Amniotic epithelial cell (primary cell): Measurements from ENCODE around the gene CDH11.

ENCODE experiments used
- DNase-seq: peaks from one replicate; pipeline ENCODE4 v3.0.0-alpha.2; 2010; ENCODE audit warnings: low read depth

CDH11 gene

DNA sequence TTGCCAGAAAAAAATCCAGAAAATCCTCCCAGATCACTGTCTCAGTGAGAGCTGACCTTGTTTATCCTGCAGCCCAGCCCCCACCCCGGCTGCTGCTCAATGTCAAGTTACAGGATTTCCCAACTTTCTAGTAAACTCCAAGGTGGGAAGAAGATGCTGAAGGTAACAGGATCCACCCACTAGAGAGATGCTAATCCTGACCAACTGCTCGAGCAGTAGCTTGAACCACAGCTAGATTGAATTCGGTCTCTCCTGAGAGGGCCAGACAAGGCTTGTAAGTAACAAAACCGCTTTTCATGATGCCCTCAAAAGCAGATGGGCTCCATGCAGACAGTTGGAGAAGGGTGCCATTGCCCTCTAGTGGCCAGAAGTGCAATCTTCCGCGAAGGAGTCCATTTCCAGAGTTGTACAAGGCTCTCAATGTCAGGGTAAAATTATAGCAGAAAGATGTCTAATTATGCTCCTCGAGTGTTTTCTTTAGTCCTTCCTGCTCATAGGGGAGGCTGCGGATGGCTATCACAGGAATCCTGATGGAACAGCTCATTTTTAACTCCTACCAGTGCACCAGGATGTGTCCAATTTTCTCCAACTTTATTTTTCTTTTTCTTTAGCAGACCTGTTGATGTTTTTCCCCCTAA lies 3.9 kb downstream of the CDH11 start:
- DNase-seq, result peak; percentile 85

DNA sequence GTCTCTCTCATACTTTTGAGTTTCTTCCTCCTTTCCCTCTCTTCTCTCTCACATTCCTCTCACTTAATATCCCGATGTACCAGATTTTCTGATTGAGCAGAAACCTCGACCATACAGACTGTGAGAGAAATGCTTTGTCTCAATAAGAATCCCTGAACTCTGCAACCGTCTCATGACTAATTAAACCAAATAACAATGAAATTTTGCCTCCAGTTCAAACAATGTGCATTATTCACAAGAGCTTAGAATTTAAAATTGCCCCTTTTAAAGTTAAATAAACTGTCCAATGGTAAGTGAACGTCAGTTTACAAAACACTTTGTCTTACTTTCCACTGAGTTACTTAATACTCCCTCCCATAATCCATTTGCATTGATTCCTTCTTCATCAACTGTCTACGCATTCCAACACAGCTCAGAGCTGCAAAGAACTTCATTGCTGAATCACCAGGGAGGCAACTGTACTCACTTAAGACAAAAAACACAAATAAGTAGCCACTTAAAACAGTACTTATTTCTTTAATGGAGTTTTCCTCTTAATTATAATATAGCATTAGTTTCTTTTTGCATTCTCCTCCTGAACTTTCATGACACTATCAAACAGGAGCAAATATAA lies 4.9 kb downstream of the CDH11 start:
- peak; percentile 35 for DNase-seq

DNA sequence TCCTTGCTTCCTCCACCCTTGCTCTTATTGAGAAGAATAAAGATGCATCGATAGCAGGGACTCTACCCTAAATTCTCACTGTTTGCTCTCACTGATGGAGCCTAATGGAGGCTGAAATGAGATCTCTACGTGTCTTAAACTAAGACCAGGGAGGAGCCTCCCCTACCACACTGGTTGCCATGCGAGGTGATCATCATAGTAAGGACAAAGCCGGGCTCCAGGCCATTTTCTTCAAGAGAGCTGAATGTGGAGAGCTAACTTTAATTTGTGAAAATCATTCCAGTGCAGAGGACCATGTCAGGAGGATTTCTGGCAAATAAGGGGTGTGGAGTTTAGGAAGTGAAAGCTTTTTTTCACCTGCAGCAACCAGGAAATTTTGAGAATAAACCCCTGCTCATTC lies 5.6 kb downstream of the CDH11 start:
- no peak for DNase-seq

DNA sequence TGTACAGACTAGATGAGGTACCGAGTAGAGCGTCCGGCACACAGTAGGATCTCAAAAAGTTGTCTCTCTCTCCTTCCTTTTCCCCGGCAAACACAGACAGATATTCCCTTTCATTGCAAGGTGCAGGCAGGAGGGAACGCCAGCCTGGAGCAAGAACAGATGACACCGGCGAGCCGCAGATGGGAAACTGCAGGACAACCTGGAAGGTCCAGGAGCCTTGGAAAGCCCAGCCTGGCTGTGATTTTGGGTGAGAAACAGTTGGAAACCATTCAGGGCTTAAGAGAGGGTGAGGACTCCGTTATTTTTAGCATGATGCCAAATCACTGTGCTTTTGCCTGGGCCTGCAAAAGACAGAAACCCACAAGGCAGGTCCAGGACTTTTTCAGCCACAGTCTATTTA lies 7.3 kb downstream of the CDH11 start:
- DNase-seq, result no peak

DNA sequence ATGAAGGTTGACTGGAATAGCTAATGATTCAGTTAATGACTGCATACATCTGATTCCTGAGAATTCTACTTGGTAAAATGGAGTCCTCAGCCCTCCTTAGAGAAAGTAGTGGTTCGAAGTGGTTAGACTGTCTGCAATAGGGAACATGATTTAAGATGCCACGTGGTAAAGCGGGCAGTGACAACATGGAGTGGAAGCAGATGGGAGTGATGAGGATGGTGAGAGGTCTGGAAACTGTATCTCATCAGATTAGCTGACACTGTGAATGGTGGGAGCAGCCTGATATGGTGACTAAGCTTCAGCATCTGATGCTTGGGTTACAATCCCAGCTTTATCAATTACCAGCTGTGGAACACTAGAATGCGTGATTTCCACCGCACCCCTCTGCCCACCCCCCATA lies 8.4 kb downstream of the CDH11 start:
- peak; percentile 47 for DNase-seq

DNA sequence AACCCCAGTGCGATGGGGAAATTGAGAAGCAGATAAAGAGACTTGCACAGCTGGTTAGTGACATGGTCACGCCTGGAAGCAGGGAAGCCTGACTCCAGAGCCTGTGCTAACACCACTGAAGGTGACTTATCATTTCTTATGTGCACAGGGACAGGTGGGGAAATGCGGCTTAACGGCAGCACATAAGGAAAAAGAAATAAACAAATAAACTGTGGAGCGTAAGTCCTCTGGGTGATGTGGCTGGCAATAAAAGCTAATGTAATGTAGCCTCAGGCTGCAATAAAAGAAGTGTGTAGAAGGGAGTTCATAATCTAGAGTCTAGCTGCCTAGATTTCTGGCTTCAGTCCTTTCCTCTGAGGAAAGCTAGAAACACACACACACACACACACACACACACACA lies 10.6 kb downstream of the CDH11 start:
- no peak for DNase-seq

DNA sequence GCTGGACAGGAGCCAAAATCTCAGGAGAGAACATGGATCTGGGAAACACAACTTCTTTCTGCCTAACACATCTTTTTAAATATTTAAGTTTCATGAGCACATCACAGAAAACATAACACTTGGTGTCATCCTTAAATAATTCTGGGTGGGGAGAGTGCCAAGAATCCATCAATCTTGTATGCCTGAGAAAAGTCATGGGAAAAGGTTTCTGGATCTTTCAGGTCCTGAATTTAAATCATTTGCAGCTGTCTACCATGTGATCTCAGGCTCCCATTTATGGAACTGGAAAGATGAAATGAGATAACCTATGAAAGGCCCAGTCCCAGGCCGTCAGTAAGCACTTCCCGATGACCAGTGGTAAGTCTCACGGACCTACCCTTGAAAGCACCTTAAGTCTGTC lies 15.1 kb downstream of the CDH11 start:
- DNase-seq, result peak; percentile 23

DNA sequence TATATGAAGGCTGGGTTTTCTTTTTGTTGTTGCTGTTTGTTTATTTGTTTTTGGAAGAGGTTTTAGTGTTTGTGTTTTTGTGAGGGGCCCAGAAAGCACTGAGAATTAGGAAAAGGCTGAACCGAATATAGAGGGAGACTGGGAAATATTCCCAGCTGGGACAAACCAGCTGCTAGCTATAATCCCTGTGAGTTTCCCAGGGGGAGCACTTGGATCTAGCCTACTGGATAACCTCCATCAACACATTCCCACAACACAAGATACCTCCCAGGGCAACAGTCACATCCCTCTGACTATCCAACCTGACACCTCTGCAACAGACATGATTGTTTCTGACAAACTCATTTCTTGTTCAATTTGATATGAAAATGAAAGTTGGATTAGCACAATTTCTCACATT lies 16.7 kb downstream of the CDH11 start:
- no peak for DNase-seq

DNA sequence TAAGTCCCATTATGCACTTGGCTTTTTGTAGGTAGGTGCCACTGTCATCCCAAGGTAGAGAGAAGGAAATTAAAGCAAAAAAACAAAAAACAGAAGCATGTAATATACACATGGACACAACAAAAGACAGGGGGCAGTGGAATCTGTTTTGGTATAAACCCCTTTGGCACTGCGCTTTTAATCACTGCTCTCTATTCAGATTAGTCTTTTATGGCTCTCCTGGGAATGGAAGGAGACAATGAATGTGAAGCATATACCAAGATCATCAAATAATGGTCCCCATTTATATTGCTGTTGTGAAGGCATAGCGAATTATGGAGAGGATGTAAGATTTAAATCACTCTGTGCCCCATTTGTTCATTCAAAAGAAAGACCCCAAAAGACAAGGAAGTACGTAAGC lies 17.4 kb downstream of the CDH11 start:
- no peak for DNase-seq

DNA sequence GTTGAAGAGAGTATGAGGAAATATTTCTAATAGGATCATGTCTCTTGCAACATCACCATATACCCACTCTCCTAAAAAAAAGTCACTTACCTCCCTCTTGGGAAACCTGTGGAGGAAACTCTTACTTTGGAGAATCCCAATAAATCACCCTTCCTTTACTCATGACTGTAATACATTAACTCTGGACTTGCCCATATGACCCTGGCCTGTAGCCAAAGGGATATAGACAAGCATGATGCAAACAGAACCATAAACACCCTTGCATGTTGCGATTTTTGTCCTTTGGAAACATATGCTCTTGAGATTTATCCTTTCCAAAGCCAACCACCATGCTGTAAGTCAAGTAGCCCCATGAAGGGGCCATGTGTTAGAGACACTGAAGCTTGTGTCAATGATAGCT lies 19.5 kb downstream of the CDH11 start:
- peak; percentile 30 for DNase-seq

DNA sequence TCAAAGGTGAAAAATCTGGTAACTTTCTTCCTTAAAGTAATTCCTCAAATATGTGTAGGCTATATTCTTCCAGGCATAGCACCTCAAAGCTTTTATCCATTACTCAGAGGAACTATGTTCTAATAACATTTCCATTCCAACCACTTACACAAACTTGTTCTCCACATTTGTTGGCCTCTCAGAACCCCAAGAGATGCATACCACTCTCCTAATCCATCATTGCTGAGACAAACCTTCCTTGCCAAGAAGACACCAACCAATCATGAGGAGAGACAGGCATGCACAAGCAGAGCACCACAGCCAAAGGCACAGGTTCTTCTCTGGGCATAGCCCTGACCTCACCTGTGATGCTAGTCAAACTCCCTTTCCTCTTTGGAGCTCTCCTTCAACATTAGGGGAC lies 20.9 kb downstream of the CDH11 start:
- DNase-seq, result no peak

DNA sequence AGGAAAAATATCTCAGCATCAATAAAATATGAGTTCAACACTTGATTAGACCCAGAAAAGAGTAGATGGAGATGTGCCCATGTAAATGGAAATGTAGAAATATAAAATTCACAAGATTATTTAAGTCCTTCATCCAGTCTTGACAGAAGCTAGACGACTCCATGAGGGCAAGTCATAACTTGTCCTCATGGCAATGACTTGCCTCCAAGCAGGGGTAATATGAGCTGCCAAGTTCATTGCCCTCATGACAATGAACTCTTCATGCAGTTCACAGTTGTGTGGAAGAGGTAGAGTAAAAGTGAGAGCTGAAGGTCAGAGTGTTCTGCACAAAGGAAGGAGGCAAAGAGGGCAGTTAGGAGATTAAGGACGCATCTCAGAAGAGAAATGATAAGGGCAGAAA lies 22.3 kb downstream of the CDH11 start:
- DNase-seq, result no peak

DNA sequence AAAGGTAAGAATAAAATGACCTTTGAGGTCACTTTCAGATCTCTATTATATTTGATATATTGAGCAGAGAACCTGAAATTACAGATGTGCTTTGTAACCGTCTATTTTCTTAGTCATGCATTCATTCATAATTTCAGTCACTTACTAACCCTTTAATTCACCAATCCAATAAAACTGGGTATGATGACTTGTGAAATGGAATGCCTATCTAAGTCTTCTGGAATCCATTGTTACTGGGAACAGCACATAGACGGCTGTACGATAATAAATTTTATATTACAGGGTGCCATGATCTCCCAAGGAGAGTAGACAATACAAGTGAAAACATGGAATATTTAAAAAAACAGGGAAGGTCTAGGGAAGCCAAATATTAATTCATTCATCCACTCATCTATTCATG lies 22.9 kb downstream of the CDH11 start:
- no peak for DNase-seq

DNA sequence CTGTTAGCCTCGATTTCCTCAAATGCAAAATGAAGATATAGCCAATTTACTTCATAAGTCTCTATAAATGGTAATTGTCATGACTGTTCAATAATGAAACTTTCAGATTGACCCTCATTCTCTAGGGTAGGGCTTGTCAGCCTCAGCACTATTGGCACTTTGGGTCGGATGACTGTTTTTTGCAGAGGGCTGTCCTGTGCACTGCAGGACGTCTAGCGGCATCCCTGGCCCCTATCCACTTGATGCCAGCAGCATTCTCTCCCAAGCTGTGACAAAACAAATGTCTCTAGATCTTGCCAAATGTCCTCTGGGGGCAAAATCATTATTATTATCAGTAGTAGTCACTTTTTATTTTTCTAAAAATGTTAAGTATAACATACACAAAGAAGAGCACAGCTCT lies 24.6 kb downstream of the CDH11 start:
- DNase-seq, result no peak

DNA sequence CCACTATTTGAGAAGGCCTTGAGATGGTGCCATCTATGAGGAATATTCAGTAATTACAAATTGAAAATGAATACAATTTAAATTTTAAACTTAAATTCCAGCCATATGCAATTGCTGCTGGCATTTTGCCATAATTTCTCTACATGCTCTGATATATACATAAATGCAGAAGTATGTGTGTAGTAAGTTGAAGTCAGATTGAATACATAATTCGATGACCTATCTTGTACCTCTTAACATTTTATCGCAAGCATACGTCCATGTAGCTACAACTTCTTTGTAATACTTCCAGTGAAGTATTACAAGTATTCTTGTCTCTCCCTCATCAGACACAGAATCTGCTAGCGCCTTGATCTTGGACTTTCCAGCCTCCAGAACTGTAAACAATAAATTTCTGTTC lies 26.0 kb downstream of the CDH11 start:
- no peak for DNase-seq

DNA sequence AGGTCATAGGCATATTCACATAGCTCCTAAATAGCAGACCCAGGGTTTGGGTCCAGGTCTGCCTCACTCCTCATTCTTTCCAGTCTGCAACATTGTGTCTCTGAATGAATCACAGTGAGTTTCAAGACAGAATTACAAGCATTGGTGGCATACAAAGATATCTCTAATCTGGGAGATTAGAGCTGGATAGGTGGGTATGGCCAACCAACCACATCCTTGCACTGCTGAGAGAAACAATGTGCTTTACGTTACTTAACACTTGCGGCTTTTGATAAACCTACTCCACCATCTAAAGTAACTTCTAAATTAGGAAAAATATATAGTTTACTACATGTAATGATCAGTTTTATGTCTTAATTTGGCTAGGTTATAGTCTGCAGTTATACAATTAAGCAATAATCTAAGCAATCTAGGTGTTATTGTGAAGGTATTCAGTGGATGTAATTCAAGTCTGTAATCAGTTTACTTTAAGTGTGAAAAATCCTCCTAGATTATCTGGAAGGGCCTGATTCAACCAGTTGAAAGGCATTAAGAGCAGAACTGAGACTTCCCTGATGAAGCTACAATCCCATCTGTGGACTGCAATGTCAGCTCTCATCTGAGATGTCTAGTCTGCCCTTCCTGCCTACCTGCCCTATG lies 26.7 kb downstream of the CDH11 start:
- DNase-seq, result no peak

DNA sequence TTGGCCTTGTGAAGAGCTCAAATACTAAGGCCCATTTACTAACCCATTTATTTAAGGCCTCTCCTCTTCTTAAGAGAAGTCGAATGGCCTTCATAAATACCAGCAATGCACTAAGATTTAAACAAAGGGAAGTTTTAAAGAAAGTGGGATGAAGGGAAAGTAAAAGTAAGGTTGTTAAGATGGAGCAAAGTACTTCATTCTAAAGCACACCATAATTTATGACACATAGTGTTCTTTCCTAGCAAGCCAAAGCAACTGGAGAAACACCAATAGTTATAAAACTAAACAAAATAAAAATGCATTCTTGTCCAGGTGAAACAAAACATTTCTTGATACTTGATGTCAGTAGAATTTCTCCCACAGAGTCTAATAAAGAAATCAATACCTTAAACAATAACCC lies 27.9 kb downstream of the CDH11 start:
- DNase-seq, result no peak

DNA sequence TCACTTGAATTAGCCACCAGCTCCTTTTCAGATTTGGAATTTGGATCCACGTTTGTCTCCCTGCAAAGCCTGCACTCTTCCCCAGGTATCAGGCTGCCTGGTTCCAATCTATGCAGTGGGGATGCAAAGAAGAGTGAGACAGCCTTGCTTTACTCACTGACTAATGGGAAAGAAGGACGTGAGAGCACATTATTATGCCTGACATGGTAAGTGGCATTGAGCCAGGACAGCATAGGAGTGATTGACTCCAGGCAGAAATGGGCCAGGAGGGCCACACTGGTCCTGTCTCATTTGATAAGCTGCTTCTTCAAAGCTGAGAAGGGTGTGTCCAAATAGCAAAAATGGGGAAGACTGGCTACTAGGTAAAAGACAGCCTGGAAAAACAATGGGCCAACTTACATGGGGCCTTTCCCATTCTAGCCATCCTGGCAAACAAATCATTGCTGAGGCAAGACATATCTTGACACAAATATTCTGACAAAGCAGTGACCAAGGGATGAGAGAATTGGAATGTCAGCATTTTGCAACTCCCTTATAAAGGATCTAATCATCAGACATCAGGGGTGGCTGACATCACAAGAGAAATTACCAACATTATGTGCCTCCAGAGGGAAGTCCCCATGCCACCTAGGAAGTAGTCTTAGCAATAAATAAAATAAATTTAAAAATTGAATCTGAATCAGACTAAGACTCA lies 38.6 kb downstream of the CDH11 start:
- peak; percentile 49 for DNase-seq

DNA sequence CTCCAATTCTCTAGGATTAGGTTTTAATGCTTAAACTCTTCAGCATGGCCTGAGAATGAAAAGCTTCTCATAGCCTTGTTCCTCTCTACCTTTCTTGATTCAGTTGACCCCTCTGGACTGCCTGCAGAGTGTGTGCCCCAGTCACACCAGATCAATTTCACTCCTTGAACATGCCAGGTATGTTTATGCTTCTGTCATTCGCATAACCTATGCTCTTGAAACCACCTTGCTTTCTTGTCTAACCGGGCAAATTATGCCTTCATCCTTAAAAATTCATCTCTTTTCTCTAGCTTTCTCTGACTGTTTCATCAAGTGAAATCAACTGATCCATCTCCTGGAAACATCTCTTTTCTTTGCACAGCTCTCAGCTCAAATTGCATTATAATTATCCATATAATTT lies 42.3 kb downstream of the CDH11 start:
- DNase-seq, result no peak

DNA sequence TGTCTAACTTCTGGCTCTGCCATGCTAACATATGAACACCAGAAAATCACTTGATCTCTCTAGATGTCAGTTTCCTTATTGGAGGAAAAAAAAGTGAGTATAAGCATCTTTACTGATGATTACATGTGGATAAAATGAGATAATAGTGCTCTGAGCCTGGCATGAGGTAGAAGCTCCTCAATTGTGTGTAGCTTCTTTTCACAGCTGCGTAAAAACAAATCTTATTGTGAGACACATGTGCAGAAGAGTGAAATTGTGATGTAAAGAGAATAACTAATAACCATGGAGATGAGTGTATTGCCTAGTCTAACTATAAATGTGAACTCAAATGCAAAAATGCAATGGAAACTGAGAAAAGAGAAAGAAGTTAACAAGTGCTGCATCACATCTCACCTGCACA lies 44.7 kb downstream of the CDH11 start:
- DNase-seq, result no peak

DNA sequence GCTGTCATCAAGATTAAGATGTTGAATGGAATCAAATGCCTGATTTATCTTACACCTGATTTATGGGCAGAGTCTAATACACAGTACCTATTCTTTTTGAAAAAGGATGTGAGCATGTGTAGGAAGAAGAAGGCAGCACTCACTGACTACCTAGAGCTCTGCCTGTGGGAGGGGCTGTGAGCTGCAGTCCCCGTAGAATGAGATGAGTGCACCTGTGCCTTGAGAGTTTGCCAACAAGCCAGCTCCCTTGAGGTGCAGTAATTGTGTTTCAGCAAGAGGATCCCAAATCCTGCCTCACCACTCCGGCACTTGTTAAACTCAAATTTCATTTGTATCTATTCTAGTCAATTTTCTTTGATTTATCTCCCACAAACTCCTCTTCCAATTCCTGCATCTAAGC lies 46.0 kb downstream of the CDH11 start:
- DNase-seq, result no peak

DNA sequence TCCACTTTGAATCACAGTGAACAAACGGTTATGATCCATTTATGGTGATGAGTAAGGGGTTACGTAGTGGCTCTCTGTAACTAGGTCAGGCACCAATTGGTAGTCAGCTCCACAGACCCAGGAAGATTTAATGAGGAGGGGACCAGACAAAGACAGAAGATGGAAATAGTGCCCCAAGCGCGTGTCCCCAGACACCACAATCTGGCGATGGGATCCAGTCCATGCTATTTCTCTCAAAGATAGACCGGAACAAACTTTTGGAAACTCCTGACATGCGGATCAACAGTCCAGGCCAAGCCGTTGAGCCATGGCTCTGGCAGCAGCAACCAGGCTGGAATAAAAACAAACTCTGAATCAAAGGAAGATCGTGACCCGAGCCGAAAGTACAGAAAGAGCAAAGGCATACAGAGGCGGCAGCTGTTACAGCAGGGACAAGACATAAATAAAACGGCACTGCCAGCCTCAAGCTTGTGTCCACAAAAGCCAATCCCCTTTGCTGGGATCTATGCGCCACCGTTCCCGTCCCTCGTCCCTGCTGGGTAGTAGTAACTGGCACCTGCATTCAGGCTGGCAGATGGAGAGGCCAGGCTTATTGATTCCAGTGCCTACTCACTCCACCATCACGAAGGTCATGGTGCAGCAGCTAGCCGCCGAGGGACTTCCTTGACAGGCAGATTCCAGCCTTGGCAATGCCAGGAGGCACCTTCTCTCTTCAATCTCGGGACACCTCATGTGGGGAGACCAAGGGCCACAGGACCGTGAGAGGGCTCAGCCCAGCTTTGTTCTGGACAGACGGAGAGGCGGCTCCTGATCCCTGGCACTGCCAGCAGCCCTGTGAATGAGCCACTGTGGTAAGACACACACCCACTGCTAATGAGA lies 50.2 kb downstream of the CDH11 start:
- DNase-seq, result no peak
